ENCODE measurements around the gene CEACAM3.
"Not testable (repeated sequence)": the region's sequence is repeated elsewhere in the genome, so short reads cannot be mapped to it uniquely, and the experiment has no call there.

Gene CEACAM3

GRCh38 chr19:41753936-41754529 lies 42.4 kb upstream of the CEACAM3 start:
- H3K27ac ChIP-seq, result no peak overlapping the region
- H3K4me1 ChIP-seq (ENCODE audit: low read depth, poor library complexity, severe bottlenecking), result no peaks in the 10 kb centered on the region
- H3K4me2 ChIP-seq, result no peak overlapping the region

DNA sequence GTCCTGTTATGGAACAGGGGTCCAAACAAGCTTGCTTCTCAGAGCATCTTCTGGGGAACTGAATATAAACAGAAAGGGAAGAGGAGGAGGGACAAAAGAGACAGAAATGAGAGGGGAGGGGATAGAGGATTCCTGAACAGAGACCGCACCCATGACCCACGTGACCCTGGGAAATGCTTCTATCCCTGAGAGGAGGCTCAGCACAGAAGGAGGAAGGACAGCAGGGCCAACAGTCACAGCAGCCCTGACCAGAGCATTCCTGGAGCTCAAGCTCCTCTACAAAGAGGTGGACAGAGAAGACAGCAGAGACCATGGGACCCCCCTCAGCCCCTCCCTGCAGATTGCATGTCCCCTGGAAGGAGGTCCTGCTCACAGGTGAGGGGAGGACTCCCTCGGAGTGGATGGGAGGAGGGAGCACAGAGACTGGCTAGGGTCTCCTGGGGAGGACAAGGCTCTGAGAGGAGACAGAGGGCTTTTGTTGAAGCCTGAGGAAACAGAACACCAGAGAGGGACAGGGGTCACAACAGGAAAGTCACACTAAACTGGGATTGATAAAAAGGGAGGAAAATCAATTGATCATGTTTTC lies 41.0 kb upstream of the CEACAM3 start, which contains the start of gene CEACAM6:
CEACAM6 (plus strand) TSS at position 203 of the 586 bp plus-strand sequence; CDS start at position 312, 109 bp downstream.
- H3K79me2 ChIP-seq (ENCODE audit: insufficient read depth, low read depth), result no peaks in the 10 kb centered on the region
- no peak for TF ChIP-seq CTCF (conservative IDR thresholded peaks at IDR 0.05; ENCODE audit: low read depth, low read length)
- no peak within 1 kb of the TSS for H3K27ac ChIP-seq
- H4K20me1 ChIP-seq (ENCODE audit: insufficient read depth), result no peaks in the 10 kb centered on the region
- no peak within 1 kb of the TSS for H3K9ac ChIP-seq
- no peaks in the 10 kb centered on the region for H3K4me1 ChIP-seq (ENCODE audit: low read depth, poor library complexity, severe bottlenecking)
- no peak within 1 kb of the TSS for H3K4me2 ChIP-seq
- H3K36me3 ChIP-seq (ENCODE audit: insufficient read depth), result no peaks in the 10 kb centered on the region
- H3K4me3 ChIP-seq (IDR thresholded peaks at IDR 0.05; ENCODE audit: insufficient read depth, low read depth, low read length), result no peak within 1 kb of the TSS
- peaks cover 66% of the 10 kb centered on the region for H3K27me3 ChIP-seq (ENCODE audit: insufficient read depth, low read depth)
- no peak within 1 kb of the TSS for H2AFZ ChIP-seq (ENCODE audit: low read depth)

More at GRCh38 chr19:41753936-41754529, 42.4 kb upstream of the CEACAM3 start:
- H3K4me3 ChIP-seq (IDR thresholded peaks at IDR 0.05; ENCODE audit: insufficient read depth, low read depth, low read length), result no peak overlapping the region
- no peak overlapping the region for H2AFZ ChIP-seq (ENCODE audit: low read depth)
- H3K9ac ChIP-seq, result no peak overlapping the region
- no peaks in the 10 kb centered on the region for H4K20me1 ChIP-seq (ENCODE audit: insufficient read depth)
- peaks cover 56% of the 10 kb centered on the region for H3K27me3 ChIP-seq (ENCODE audit: insufficient read depth, low read depth)
- H3K36me3 ChIP-seq (ENCODE audit: insufficient read depth), result no peaks in the 10 kb centered on the region
- no peaks in the 10 kb centered on the region for H3K79me2 ChIP-seq (ENCODE audit: insufficient read depth, low read depth)
- TF ChIP-seq CTCF (conservative IDR thresholded peaks at IDR 0.05; ENCODE audit: low read depth, low read length), result peak; percentile 89

- Histone ChIP-seq H3K4me2 (no peak overlapping the region), H3K27me3 (ENCODE audit: insufficient read depth, low read depth) (peaks cover 60% of the 10 kb centered on the region), H3K4me1 (ENCODE audit: low read depth, poor library complexity, severe bottlenecking) (no peaks in the 10 kb centered on the region), H3K4me3 (IDR thresholded peaks at IDR 0.05; ENCODE audit: insufficient read depth, low read depth, low read length) (no peak overlapping the region), H4K20me1 (ENCODE audit: insufficient read depth) (no peaks in the 10 kb centered on the region), H2AFZ (ENCODE audit: low read depth) (no peak overlapping the region), H3K79me2 (ENCODE audit: insufficient read depth, low read depth) (no peaks in the 10 kb centered on the region), H3K36me3 (ENCODE audit: insufficient read depth) (no peaks in the 10 kb centered on the region), H3K27ac (no peak overlapping the region), H3K9ac (no peak overlapping the region)
- TF ChIP-seq CTCF (conservative IDR thresholded peaks at IDR 0.05; ENCODE audit: low read depth, low read length), result no peak
Observed at GRCh38 chr19:41758846-41759245, 37.5 kb upstream of the CEACAM3 start.

GRCh38 chr19:41767115-41767514 lies 29.3 kb upstream of the CEACAM3 start:
- Histone ChIP-seq H2AFZ (ENCODE audit: low read depth) (no peak overlapping the region), H3K27me3 (ENCODE audit: insufficient read depth, low read depth) (peaks cover 74% of the 10 kb centered on the region), H4K20me1 (ENCODE audit: insufficient read depth) (no peaks in the 10 kb centered on the region), H3K4me2 (no peak overlapping the region), H3K9ac (no peak overlapping the region), H3K27ac (no peak overlapping the region), H3K4me3 (IDR thresholded peaks at IDR 0.05; ENCODE audit: insufficient read depth, low read depth, low read length) (no peak overlapping the region), H3K36me3 (ENCODE audit: insufficient read depth) (no peaks in the 10 kb centered on the region), H3K4me1 (ENCODE audit: low read depth, poor library complexity, severe bottlenecking) (no peaks in the 10 kb centered on the region), H3K79me2 (ENCODE audit: insufficient read depth, low read depth) (no peaks in the 10 kb centered on the region)
- no peak for TF ChIP-seq CTCF (conservative IDR thresholded peaks at IDR 0.05; ENCODE audit: low read depth, low read length)

GRCh38 chr19:41768105-41768504 lies 28.3 kb upstream of the CEACAM3 start:
- not testable (repeated sequence) for H3K36me3 ChIP-seq (ENCODE audit: insufficient read depth); H3K4me1 ChIP-seq (ENCODE audit: low read depth, poor library complexity, severe bottlenecking)

More at GRCh38 chr19:41768105-41768504, 28.3 kb upstream of the CEACAM3 start:
- H3K4me3 ChIP-seq (IDR thresholded peaks at IDR 0.05; ENCODE audit: insufficient read depth, low read depth, low read length); H4K20me1 ChIP-seq (ENCODE audit: insufficient read depth); H3K4me2 ChIP-seq; H3K27ac ChIP-seq; H2AFZ ChIP-seq (ENCODE audit: low read depth); H3K9ac ChIP-seq; H3K79me2 ChIP-seq (ENCODE audit: insufficient read depth, low read depth): not testable (repeated sequence)
- H3K27me3 ChIP-seq (ENCODE audit: insufficient read depth, low read depth), result peaks cover 73% of the 10 kb centered on the region
